OCI-LY7 (cell line): Measurements from ENCODE around the gene ASCC1.

Experiments
- EZH2phosphoT487 ChIP-seq: fragments of 200-600 bp; sonication (generic); IDR thresholded peaks from 2 replicates; pipeline ENCODE4 v1.6.1; 2018; ENCODE audit warnings: low read depth, borderline replicate concordance, mild to moderate bottlenecking, mixed run types, antibody characterized with exemption, low read length, moderate library complexity, mixed read lengths
- TF ChIP-seq, protein P1 (sequence below): fragments of 200-600 bp; sonication (generic); conservative IDR thresholded peaks from 2 replicates; pipeline ENCODE4 v1.5.1; 2014; ENCODE audit warnings: mild to moderate bottlenecking, antibody characterized with exemption, low read length, moderate library complexity, mixed read lengths

DNA sequence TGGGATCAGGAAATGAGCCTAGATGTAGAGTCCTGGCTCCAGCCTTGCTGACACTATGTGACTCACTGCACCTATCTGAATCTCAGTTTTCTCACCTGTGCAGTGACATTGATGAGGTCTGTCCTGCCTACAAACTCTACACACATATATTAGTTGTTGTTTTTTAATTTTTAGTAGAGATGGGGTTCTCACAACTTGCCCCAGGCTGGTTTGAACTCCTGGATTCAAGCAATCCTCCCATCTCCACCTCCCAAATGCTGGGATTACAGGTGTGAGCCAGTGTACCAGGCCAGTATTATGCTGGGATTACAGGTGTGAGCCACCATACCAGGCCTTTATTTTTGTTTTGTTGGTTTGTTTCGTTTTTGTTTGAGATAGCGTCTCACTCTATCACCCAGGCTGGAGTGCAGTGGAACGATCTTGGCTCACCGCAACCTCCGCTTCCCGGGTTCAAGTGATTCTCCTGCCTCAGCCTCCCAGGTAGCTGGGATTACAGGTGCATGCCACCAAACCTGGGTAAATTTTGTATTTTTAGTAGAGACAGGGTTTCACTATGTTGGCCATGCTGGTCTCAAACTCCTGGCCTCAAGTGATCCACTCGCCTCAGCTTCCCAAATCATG is 45.8 kb upstream of the ASCC1 start:
- TF ChIP-seq, protein P1, sequence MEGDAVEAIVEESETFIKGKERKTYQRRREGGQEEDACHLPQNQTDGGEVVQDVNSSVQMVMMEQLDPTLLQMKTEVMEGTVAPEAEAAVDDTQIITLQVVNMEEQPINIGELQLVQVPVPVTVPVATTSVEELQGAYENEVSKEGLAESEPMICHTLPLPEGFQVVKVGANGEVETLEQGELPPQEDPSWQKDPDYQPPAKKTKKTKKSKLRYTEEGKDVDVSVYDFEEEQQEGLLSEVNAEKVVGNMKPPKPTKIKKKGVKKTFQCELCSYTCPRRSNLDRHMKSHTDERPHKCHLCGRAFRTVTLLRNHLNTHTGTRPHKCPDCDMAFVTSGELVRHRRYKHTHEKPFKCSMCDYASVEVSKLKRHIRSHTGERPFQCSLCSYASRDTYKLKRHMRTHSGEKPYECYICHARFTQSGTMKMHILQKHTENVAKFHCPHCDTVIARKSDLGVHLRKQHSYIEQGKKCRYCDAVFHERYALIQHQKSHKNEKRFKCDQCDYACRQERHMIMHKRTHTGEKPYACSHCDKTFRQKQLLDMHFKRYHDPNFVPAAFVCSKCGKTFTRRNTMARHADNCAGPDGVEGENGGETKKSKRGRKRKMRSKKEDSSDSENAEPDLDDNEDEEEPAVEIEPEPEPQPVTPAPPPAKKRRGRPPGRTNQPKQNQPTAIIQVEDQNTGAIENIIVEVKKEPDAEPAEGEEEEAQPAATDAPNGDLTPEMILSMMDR: no peak
- no peak for TF ChIP-seq EZH2phosphoT487
